IMR-90 (cell line): ENCODE results near the gene FBRSL1.

Experiments
- BHLHE40 ChIP-seq: fragments of 150-350 bp; IDR thresholded peaks from 2 replicates; pipeline ENCODE4 v1.6.1; 2016; ENCODE audit warnings: mild to moderate bottlenecking, low read depth, low read length
- FOS ChIP-seq: fragments of 150-350 bp; IDR thresholded peaks from 2 replicates; pipeline ENCODE4 v1.6.1; 2016; ENCODE audit warnings: low read depth, low read length
- MAFK ChIP-seq: IDR thresholded peaks from 2 replicates; pipeline ENCODE4 v1.6.1; 2012; ENCODE audit warnings: low read depth, low read length, improper control_type of control experiment
- MAZ ChIP-seq: IDR thresholded peaks from 2 replicates; pipeline ENCODE4 v1.6.1; 2012; ENCODE audit warnings: low read depth, mild to moderate bottlenecking, low read length, improper control_type of control experiment, moderate library complexity, borderline replicate concordance
- NFE2L2 ChIP-seq: fragments of 150-350 bp; IDR thresholded peaks from 2 replicates; pipeline ENCODE4 v1.6.1; 2016; ENCODE audit warnings: low read depth, mild to moderate bottlenecking, low read length
- POLR2A ChIP-seq: IDR thresholded peaks from 2 replicates; pipeline ENCODE4 v1.6.1; 2012; ENCODE audit warnings: mild to moderate bottlenecking, low read depth, low read length
- RAD21 ChIP-seq: IDR thresholded peaks from 2 replicates; pipeline ENCODE4 v1.6.1; 2012; ENCODE audit warnings: low read length, improper control_type of control experiment
- RCOR1 ChIP-seq: IDR thresholded peaks from 2 replicates; pipeline ENCODE4 v1.6.1; 2012; ENCODE audit warnings: mild to moderate bottlenecking, low read length, improper control_type of control experiment; ENCODE audit not compliant: insufficient replicate concordance
- SMC3 ChIP-seq: fragments of 150-350 bp; IDR thresholded peaks from 2 replicates; pipeline ENCODE4 v1.6.1; 2016; ENCODE audit warnings: low read depth, mild to moderate bottlenecking, antibody characterized with exemption, low read length, moderate library complexity
- TF ChIP-seq, protein P1 (sequence below): conservative IDR thresholded peaks from 2 replicates; pipeline ENCODE4 v1.5.1; 2012; ENCODE audit warnings: mild to moderate bottlenecking, low read depth, low read length, improper control_type of control experiment
- TF ChIP-seq, protein P2 (sequence below): fragments of 150-350 bp; IDR thresholded peaks from 2 replicates; pipeline ENCODE4 v1.6.1; 2016; ENCODE audit warnings: low read depth, mild to moderate bottlenecking, low read length, moderate library complexity, borderline replicate concordance
- TF ChIP-seq, protein P3 (sequence below): fragments of 150-350 bp; IDR thresholded peaks from 2 replicates; pipeline ENCODE4 v1.6.1; 2017; ENCODE audit warnings: mild to moderate bottlenecking, antibody characterized with exemption, low read length, low read depth

DNA sequence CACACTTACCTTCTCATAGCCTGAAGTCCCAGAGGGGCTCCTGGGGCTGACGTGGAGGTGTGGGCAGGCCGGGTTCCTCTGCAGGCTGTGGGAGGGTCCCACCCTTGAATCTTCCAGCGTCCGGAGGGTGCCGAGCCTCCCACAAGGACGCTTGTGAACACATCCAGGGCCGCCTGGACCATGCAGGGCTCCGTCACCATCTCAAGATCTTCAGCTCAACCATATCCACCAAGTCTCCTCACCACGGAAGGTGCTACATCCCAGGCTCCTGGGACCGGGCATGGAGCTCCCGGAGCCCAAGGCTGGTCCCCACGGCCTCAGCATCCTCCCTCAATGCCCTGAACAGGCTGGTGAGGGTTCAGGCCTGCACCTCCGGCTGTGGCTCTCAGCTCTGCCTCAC, 10.7 kb upstream of the FBRSL1 start:
- TF ChIP-seq, protein P1, sequence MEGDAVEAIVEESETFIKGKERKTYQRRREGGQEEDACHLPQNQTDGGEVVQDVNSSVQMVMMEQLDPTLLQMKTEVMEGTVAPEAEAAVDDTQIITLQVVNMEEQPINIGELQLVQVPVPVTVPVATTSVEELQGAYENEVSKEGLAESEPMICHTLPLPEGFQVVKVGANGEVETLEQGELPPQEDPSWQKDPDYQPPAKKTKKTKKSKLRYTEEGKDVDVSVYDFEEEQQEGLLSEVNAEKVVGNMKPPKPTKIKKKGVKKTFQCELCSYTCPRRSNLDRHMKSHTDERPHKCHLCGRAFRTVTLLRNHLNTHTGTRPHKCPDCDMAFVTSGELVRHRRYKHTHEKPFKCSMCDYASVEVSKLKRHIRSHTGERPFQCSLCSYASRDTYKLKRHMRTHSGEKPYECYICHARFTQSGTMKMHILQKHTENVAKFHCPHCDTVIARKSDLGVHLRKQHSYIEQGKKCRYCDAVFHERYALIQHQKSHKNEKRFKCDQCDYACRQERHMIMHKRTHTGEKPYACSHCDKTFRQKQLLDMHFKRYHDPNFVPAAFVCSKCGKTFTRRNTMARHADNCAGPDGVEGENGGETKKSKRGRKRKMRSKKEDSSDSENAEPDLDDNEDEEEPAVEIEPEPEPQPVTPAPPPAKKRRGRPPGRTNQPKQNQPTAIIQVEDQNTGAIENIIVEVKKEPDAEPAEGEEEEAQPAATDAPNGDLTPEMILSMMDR: no peak
- no peak for TF ChIP-seq RAD21
- TF ChIP-seq BHLHE40: no peak
- TF ChIP-seq, protein P2, sequence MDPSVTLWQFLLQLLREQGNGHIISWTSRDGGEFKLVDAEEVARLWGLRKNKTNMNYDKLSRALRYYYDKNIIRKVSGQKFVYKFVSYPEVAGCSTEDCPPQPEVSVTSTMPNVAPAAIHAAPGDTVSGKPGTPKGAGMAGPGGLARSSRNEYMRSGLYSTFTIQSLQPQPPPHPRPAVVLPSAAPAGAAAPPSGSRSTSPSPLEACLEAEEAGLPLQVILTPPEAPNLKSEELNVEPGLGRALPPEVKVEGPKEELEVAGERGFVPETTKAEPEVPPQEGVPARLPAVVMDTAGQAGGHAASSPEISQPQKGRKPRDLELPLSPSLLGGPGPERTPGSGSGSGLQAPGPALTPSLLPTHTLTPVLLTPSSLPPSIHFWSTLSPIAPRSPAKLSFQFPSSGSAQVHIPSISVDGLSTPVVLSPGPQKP: no peak
- TF ChIP-seq MAZ: no peak
- TF ChIP-seq SMC3: no peak
- no peak for TF ChIP-seq POLR2A
- TF ChIP-seq, protein P3, sequence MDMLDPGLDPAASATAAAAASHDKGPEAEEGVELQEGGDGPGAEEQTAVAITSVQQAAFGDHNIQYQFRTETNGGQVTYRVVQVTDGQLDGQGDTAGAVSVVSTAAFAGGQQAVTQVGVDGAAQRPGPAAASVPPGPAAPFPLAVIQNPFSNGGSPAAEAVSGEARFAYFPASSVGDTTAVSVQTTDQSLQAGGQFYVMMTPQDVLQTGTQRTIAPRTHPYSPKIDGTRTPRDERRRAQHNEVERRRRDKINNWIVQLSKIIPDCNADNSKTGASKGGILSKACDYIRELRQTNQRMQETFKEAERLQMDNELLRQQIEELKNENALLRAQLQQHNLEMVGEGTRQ: no peak
- TF ChIP-seq NFE2L2: no peak
- TF ChIP-seq FOS: no peak
- no peak for TF ChIP-seq MAFK
- TF ChIP-seq RCOR1: no peak
